ENCODE measurements around the gene TXNDC12. TPM values are rescaled to one million over a fixed set of nuclear protein-coding genes. Genes with fewer than 3 reads are reported as not detected.
"Not testable (repeated sequence)": the region's sequence is repeated elsewhere in the genome, so short reads cannot be mapped to it uniquely, and the experiment has no call there.

TXNDC12 gene
- total RNA-seq: 10 to 100 TPM; 30.2 to 39.5 TPM

DNA sequence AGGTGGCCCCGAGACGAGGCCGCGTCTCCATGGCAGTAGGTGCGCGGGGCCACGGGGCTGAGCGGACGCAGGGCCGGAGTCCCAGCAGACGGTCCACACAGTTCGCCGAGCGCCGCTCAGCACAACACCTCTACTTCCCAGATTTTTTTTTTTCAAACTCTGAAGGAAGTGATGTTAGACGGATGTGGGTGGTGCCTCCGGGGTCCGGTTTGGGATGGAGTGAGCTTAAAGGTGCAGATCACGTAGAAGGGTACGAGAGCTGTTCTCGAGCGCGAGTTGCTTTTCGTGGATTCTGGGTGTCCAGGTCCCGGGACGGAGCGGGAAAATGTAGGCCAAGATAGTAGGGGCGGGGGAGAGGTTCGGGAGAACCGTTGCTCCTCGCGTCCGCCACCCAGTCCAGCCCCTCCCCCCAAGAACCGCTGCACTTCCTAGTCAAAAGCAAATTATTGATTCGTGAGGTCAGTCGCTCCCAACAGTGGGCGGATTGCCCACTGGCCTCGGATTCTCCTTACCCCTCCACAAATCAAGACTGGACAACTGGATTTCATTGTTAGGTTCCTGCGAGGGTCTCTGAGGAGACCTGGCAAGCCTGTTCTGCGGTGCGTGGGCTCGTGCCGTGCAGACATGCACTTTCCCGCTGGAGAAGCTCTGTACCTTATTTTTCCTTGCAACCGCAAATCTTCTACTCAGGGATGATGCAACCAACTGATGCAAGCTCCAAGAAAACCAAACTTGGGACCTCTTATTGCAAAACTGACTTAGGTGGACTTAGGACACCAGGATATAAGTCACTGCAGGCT is at the start of gene TXNDC12:
Gene TXNDC12, minus strand, starts transcription at position 126 of the 800 bp plus-strand sequence. Its CDS starts 95 bp downstream, at position 31.
- Histone ChIP-seq H3K4me1 (peaks cover 0 to 42% of the 10 kb centered on the region in 2 donors), H3K4me3 (peak within 1 kb of the TSS; percentile 67 to 83), H3K27me3 (no peaks in the 10 kb centered on the region), H3K36me3 (peaks cover 5% of the 10 kb centered on the region), H3K9me3 (no peaks in the 10 kb centered on the region), H3K27ac (peak within 1 kb of the TSS; percentile 87 to 95)
- TF ChIP-seq, protein P1, sequence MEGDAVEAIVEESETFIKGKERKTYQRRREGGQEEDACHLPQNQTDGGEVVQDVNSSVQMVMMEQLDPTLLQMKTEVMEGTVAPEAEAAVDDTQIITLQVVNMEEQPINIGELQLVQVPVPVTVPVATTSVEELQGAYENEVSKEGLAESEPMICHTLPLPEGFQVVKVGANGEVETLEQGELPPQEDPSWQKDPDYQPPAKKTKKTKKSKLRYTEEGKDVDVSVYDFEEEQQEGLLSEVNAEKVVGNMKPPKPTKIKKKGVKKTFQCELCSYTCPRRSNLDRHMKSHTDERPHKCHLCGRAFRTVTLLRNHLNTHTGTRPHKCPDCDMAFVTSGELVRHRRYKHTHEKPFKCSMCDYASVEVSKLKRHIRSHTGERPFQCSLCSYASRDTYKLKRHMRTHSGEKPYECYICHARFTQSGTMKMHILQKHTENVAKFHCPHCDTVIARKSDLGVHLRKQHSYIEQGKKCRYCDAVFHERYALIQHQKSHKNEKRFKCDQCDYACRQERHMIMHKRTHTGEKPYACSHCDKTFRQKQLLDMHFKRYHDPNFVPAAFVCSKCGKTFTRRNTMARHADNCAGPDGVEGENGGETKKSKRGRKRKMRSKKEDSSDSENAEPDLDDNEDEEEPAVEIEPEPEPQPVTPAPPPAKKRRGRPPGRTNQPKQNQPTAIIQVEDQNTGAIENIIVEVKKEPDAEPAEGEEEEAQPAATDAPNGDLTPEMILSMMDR (IDR thresholded peaks at IDR 0.05): no peak
- peak; percentile 88 for DNase-seq (ENCODE audit: low spot score)

DNA sequence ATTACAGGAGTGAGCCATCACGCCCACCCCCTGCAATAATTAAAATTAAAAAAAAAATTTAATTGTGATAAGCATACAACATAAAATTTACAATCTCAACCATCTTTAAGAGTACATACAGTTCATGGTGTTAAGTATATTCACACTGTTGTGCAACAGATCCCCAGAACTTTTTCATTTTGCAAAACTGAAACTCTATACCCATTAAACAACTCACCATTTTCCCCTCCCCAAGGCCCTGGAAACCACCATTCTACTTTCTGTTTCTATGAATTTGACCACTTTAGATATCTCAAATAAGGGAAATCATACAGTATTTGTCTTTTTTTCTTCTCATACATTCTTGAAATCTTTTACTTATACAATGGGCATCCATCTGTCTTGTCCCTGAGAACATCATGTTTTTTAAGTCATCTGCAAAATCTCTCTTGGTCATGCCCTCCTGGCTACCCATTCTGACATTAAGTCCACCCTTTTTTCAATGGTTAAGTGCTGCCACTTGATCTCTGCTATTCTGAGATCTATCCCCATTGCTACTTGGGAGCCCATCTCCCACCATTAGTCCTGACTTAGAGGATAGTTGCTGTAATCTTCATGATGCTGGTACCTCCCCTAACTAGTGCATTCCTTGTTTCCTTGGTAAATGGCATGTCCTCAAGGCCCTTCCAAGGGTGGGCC is 47.5 kb upstream of the TXNDC12 start:
- H3K4me3 ChIP-seq: no peak overlapping the region
- H3K4me1 ChIP-seq: no peaks in the 10 kb centered on the region

DNA sequence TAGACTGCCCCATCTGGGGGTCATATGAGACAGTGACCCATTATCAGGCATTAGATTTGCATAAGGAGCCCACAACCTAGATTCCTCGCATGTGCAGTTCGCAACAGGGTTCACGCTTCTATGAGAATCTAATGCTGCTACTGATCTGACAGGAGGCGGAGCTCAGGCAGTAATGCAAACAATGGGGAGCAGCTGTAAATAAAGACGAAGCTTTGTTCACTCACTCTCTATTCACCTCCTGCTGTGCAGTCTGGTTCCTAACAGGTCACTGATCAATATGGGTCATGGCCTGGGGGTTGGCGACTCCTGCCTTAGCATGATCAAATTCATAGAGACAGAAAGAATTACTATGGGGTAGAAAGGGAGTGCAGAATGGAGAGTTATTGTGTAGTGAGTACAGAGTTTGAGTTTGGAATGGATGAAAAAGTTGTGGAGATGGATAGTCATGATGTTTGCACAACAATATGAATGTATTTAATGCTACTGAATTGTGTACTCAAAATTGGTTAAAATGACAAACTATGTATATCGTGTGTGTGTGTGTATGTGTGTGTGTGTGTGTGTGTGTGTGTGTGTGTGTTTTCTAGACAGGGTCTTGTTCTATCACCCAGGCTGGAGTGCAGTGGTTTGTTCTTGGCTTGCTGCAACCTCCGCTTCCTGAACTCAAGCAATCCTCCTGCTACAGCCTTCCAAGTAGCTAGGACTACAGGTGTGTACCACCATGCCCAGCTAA is 43.3 kb upstream of the TXNDC12 start:
- no peaks in the 10 kb centered on the region for H3K36me3 ChIP-seq
- H3K9me3 ChIP-seq: no peaks in the 10 kb centered on the region
- TF ChIP-seq, protein P1 (IDR thresholded peaks at IDR 0.05): no peak
- H3K27me3 ChIP-seq: no peaks in the 10 kb centered on the region
- no peak overlapping the region for H3K27ac ChIP-seq
- H3K4me1 ChIP-seq: no peaks in the 10 kb centered on the region
- no peak overlapping the region for H3K4me3 ChIP-seq
- DNase-seq (ENCODE audit: low spot score): no peak

More for the DNA sequence above, 47.5 kb upstream of the TXNDC12 start:
- Histone ChIP-seq H3K9me3 (no peaks in the 10 kb centered on the region), H3K27me3 (no peaks in the 10 kb centered on the region), H3K36me3 (no peaks in the 10 kb centered on the region), H3K27ac (no peak overlapping the region)
- TF ChIP-seq, protein P1 (IDR thresholded peaks at IDR 0.05): no peak
- no peak for DNase-seq (ENCODE audit: low spot score)

DNA sequence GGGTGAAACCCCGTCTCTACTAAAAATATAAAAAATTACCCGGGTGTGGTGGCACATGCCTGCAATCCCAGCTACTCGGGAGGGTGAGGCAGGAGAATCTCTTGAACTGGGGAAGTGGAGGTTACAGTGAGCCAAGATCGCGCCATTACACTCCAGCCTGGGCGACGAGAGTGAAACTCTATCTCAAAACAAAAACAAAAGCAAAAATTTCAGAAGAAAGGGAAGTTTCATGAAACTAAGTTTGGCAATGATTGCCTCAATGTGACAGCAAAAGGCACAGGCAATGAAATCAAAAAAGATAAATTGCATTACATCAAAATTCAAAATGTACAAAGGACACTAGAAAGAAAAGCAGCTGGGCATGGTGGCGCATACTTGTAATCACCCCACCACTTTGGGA is 41.2 kb upstream of the TXNDC12 start:
- H3K9me3 ChIP-seq: no peaks in the 10 kb centered on the region
- H3K36me3 ChIP-seq: no peaks in the 10 kb centered on the region
- no peaks in the 10 kb centered on the region for H3K4me1 ChIP-seq
- H3K27ac ChIP-seq: no peak overlapping the region
- no peaks in the 10 kb centered on the region for H3K27me3 ChIP-seq
- DNase-seq (ENCODE audit: low spot score): no peak
- TF ChIP-seq, protein P1 (IDR thresholded peaks at IDR 0.05): no peak
- no peak overlapping the region for H3K4me3 ChIP-seq

DNA sequence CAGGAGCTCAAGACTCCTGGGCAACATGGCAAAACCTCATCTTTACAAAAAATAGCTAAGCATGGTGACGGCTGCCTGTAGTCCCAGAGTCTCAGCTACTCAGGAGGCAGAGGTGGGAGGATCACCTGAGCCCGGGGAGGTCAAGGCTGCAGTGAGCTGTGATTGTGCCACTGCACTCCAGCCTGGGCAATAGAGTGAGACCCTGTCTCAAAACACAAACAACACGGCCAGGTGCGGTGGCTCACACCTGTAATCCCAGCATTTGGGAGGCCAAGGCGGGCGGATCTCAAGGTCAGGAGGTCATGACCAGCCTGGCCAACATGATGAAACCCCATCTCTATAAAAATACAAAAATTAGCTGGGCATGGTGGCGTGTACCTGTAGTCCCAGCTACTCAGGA is 39.3 kb upstream of the TXNDC12 start:
- not testable (repeated sequence) for H3K36me3 ChIP-seq, H3K9me3 ChIP-seq

DNA sequence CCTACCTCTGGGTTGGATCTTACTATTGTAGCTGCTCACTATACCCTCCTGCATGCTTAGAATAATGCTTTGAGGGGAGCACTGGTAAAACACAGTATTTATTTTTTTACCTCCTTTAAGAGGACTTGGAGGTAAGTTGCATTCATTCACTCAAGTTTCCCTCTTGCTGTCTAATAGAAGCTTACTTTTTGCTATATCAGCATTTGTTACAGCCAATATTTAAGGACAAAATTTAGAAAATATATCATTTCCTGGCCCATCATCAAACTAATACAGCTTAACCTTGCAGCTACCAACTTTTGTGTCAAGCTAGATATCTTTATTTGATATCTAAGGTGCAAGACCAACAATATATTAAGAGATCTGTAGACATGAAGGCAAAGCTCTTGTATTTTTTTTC is 32.9 kb upstream of the TXNDC12 start:
- not testable (repeated sequence) for H3K4me3 ChIP-seq; H3K9me3 ChIP-seq; H3K4me1 ChIP-seq; H3K27me3 ChIP-seq; H3K27ac ChIP-seq; DNase-seq (ENCODE audit: low spot score)
- H3K36me3 ChIP-seq: peaks cover 27% of the 10 kb centered on the region

More for the DNA sequence above, 39.3 kb upstream of the TXNDC12 start:
- H3K4me1 ChIP-seq; H3K4me3 ChIP-seq; H3K27me3 ChIP-seq; H3K27ac ChIP-seq; DNase-seq (ENCODE audit: low spot score): not testable (repeated sequence)
